Stimulated activated effector memory CD8-positive, alpha-beta T cell treated with anti-CD3 and anti-CD28 coated beads, Interleukin-12 subunit alpha, Interleukin-12 subunit beta, amount 100 ng/mL, for 72 hours (primary cell): ENCODE data around the gene ATAD1.
"Not testable (repeated sequence)": the region's sequence is repeated elsewhere in the genome, so short reads cannot be mapped to it uniquely, and the experiment has no call there.

ENCODE experiments used
- ATAC-seq: fragments of 150-1000 bp; cut with Tn5 transposase; 2 replicates; pipeline ENCODE4 v1.10.0; 2021
- DNase-seq, 2 donors: peaks; one replicate each; pipeline ENCODE4 v3.0.0; 2021 to 2022; ENCODE audit warnings: low spot score in 2 of 2
- H3K27ac Mint-ChIP-seq: one replicate; pipeline ENCODE4 v1.8.0; 2022; ENCODE audit warnings: mild to moderate bottlenecking, mixed read lengths
- H3K36me3 Mint-ChIP-seq: one replicate; pipeline ENCODE4 v1.8.0; 2022; ENCODE audit warnings: mild to moderate bottlenecking, mixed read lengths
- H3K4me1 Mint-ChIP-seq: one replicate; pipeline ENCODE4 v1.8.0; 2022; ENCODE audit warnings: mixed read lengths
- H3K4me3 Mint-ChIP-seq: one replicate; pipeline ENCODE4 v1.8.0; 2022; ENCODE audit warnings: mild to moderate bottlenecking, mixed read lengths
- H3K9me3 Mint-ChIP-seq: one replicate; pipeline ENCODE4 v1.8.0; 2022; ENCODE audit warnings: mixed read lengths

The ATAD1 gene

DNA sequence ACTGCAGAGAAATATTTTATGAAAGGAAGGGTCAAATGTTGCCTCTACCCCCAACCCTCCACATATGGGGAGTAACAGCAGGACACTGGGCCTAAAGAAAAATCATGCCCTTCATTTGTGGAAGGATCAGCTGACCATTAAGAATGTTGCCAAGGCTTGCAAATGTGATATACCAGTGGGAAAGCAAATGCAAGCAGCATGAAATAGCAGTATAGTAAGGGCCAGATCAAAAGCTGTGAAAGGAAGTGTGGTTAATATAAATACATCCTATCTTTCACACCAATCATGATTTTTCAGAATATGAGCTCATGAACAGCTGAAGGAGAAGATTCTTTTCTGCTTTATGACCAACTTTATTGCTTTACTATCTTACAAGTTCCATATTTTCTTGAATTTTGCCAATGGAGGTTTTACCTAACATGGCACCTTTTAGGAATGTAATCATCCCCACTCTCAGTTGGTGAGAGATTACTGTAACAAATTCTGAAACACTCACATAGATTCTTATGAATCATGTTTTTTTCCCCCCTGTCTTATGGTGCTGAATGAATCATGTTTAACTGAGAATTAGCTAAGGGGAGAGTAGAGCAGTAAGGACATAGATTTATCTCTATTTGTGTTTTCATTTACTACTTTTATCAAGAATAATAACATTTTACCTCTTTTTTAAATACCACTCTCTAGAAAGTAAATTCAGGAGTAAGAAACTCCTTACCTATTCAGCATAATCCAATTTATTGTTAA, 12.1 kb upstream of the ATAD1 start:
- H3K4me3 Mint-ChIP-seq: no peak overlapping the region
- H3K36me3 Mint-ChIP-seq: no peaks in the 10 kb centered on the region
- DNase-seq (no peak), ATAC-seq (peak; percentile 98)
- no peaks in the 10 kb centered on the region for H3K9me3 Mint-ChIP-seq
- H3K4me1 Mint-ChIP-seq: peaks cover 46% of the 10 kb centered on the region
- H3K27ac Mint-ChIP-seq: no peak overlapping the region

DNA sequence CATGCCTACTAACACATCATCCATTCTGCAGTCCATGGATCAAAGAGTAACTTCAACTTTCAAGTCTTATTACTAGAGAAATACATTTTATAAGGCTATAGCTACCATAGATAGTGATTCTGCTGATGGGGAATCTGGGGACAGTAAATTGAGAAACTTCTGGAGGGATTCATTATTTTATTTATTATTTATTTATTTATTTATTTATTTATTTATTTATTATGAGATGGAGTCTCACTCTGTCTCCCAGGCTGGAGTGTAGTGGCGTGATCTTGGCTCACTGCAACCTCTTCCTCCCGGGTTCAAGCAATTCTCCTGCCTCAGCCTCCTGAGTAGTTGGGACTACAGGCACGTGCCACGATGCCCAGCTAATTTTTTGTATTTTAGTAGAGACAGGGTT, 11.0 kb upstream of the ATAD1 start:
- H3K27ac Mint-ChIP-seq, DNase-seq, ATAC-seq, H3K4me3 Mint-ChIP-seq, H3K9me3 Mint-ChIP-seq, H3K36me3 Mint-ChIP-seq: not testable (repeated sequence)
- H3K4me1 Mint-ChIP-seq: peaks cover 46% of the 10 kb centered on the region

GRCh38 chr10:87827681-87828080, 9.7 kb upstream of the ATAD1 start:
- Mint-ChIP-seq H3K9me3 (no peaks in the 10 kb centered on the region), H3K36me3 (no peaks in the 10 kb centered on the region), H3K4me3 (no peak overlapping the region), H3K27ac (peak overlapping the region; percentile 17), H3K4me1 (peaks cover 46% of the 10 kb centered on the region)
- peak; percentile 59 for ATAC-seq
- no peak for DNase-seq

DNA sequence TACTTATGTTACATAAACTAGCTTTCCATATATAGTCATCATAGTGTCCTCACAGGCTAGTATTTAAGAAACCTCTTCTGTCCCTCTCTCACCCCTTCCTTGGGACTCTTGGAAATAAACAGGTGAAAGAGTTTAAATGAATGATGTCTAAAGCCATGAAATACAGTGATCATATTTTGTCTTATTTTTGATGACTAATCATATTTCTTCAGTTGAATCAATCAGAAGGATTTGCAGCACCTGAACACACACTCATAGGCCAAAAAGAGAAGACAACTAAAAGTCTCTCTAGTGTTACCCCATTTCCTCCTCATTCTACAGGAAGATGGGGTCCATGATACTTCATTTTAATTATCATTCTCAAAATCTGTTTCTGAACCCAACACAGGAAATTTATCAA, 8.6 kb upstream of the ATAD1 start:
- ATAC-seq (no peak), DNase-seq (no peak)
- no peak overlapping the region for H3K4me3 Mint-ChIP-seq
- H3K4me1 Mint-ChIP-seq: peaks cover 46% of the 10 kb centered on the region
- no peak overlapping the region for H3K27ac Mint-ChIP-seq
- no peaks in the 10 kb centered on the region for H3K9me3 Mint-ChIP-seq
- H3K36me3 Mint-ChIP-seq: no peaks in the 10 kb centered on the region

GRCh38 chr10:87819289-87819585, 1.2 kb upstream of the ATAD1 start:
- Mint-ChIP-seq H3K4me1 (peaks cover 25% of the 10 kb centered on the region), H3K36me3 (peaks cover 19% of the 10 kb centered on the region), H3K9me3 (no peaks in the 10 kb centered on the region), H3K4me3 (peak overlapping the region; percentile 95), H3K27ac (peak overlapping the region; percentile 96)
- DNase-seq (no peak), ATAC-seq (no peak)

GRCh38 chr10:87818505-87819288, 671 bp upstream of the ATAD1 start:
- peak overlapping the region; percentile 96 for H3K27ac Mint-ChIP-seq
- H3K36me3 Mint-ChIP-seq: peaks cover 24% of the 10 kb centered on the region
- peaks cover 25% of the 10 kb centered on the region for H3K4me1 Mint-ChIP-seq
- DNase-seq (no peak), ATAC-seq (peak; percentile 79)
- no peaks in the 10 kb centered on the region for H3K9me3 Mint-ChIP-seq
- H3K4me3 Mint-ChIP-seq: peak overlapping the region; percentile 95

DNA sequence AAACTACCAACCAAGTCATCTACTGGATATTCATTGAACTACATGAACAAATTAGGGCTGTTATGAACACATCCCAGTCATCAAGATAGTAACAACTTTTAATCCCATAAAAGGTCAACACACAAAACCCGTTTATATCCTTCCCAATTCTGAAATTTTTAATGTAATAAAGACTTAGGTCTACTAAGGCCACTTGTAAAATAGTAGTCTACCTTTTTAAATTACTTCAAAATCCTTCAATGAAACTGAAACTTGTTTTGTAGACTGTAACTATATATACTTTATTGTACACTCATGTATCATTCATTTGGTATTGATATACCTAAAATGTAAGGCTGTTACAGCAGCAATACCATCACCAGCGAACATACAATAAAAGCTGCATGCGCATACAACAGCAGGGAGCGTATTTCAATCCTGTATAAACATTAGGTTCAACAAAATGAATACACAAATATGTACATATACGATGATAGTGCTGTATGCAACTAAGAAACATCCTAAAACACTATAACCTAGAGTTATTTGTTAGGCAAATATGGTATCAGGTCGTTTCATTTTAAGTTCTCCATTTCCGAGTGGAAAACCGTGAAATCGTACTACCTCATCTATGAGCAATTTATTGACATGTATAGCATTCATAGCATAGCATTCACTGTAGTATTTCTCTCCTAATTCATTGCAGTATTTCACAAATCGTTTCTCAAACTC, 973 bp downstream of the ATAD1 start:
- peaks cover 25% of the 10 kb centered on the region for H3K4me1 Mint-ChIP-seq
- H3K4me3 Mint-ChIP-seq: peak overlapping the region; percentile 95
- peak overlapping the region; percentile 96 for H3K27ac Mint-ChIP-seq
- H3K9me3 Mint-ChIP-seq: no peaks in the 10 kb centered on the region
- peaks cover 41% of the 10 kb centered on the region for H3K36me3 Mint-ChIP-seq
- ATAC-seq: no peak
- no peak for DNase-seq

DNA sequence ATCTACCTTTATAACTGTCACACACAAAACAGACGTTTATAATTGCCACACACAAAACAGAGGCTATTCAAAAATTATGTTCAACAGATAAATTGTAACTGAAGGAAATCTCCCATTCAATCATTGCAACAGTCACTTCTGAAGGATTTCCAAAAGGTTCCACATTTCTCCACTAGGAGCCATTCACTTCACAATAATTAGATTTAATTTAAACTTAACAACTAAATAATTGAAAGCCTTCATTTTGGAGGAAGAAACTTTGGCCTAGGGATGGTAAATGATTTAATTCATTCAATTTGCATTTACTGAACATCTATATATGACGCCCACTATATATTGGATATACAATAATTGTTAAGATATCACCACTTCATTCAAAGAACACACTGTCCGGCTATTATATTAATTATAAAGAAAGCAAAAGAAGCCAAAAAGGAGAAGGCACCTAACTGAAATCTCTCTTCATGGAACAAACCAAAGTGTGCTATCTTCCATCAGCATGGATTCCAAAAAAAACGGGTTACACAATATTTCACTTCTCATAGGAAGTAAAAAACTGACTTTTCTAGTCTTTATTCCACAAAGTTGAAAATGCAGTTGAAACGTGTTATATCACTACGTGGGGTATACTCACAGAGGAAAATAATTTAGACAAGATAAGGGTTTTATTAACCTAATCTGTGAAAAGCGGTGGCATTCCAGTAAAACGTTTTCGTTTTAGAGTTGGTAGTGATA, 1.7 kb downstream of the ATAD1 start:
- peaks cover 25% of the 10 kb centered on the region for H3K4me1 Mint-ChIP-seq
- peak overlapping the region; percentile 96 for H3K27ac Mint-ChIP-seq
- no peaks in the 10 kb centered on the region for H3K9me3 Mint-ChIP-seq
- H3K36me3 Mint-ChIP-seq: peaks cover 48% of the 10 kb centered on the region
- DNase-seq: no peak
- no peak for ATAC-seq
- H3K4me3 Mint-ChIP-seq: peak overlapping the region; percentile 95

- H3K9me3 Mint-ChIP-seq: peaks cover 4% of the 10 kb centered on the region
- ATAC-seq: no peak
- H3K36me3 Mint-ChIP-seq: peaks cover 88% of the 10 kb centered on the region
- no peak for DNase-seq
- H3K4me3 Mint-ChIP-seq: no peak overlapping the region
- H3K4me1 Mint-ChIP-seq: peaks cover 33% of the 10 kb centered on the region
- no peak overlapping the region for H3K27ac Mint-ChIP-seq
Observed at GRCh38 chr10:87804939-87805569, 13.0 kb downstream of the ATAD1 start.

DNA sequence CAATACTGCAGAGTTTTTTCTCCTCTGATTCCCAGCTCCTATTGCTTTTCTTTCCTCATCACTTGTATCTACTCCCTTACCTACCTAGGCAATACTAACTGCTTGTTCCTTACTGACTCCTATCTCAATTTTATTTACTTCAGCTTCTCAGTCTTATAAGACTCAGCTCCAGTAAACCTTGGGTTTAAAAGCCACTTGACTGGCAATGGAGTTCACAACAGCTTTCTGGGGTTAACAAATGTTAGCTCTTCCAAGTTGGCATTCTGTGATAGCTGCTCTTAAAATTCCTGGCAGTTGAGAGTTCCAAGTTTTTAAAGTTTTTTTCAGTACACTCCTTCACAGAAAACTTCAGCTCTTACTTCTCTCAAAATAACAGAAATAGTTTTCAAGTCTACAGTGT, 14.2 kb downstream of the ATAD1 start:
- Mint-ChIP-seq H3K36me3 (peaks cover 88% of the 10 kb centered on the region), H3K4me1 (peaks cover 33% of the 10 kb centered on the region), H3K9me3 (peaks cover 4% of the 10 kb centered on the region), H3K27ac (no peak overlapping the region), H3K4me3 (no peak overlapping the region)
- no peak for ATAC-seq
- no peak for DNase-seq

GRCh38 chr10:87803328-87803727, 14.7 kb downstream of the ATAD1 start:
- peaks cover 37% of the 10 kb centered on the region for H3K4me1 Mint-ChIP-seq
- H3K27ac Mint-ChIP-seq: no peak overlapping the region
- H3K4me3 Mint-ChIP-seq: no peak overlapping the region
- peaks cover 86% of the 10 kb centered on the region for H3K36me3 Mint-ChIP-seq
- H3K9me3 Mint-ChIP-seq: peaks cover 4% of the 10 kb centered on the region
- DNase-seq (no peak), ATAC-seq (no peak)

GRCh38 chr10:87801813-87802435, 16.1 kb downstream of the ATAD1 start:
- not testable (repeated sequence) for H3K4me3 Mint-ChIP-seq, DNase-seq, H3K27ac Mint-ChIP-seq, H3K9me3 Mint-ChIP-seq, ATAC-seq
- Mint-ChIP-seq H3K4me1 (peaks cover 49% of the 10 kb centered on the region), H3K36me3 (peaks cover 79% of the 10 kb centered on the region)

GRCh38 chr10:87799860-87800259, 18.2 kb downstream of the ATAD1 start:
- peaks cover 69% of the 10 kb centered on the region for H3K36me3 Mint-ChIP-seq
- H3K4me1 Mint-ChIP-seq: peaks cover 34% of the 10 kb centered on the region
- H3K4me3 Mint-ChIP-seq: no peak overlapping the region
- DNase-seq (no peak), ATAC-seq (no peak)
- no peak overlapping the region for H3K27ac Mint-ChIP-seq
- peaks cover 4% of the 10 kb centered on the region for H3K9me3 Mint-ChIP-seq

DNA sequence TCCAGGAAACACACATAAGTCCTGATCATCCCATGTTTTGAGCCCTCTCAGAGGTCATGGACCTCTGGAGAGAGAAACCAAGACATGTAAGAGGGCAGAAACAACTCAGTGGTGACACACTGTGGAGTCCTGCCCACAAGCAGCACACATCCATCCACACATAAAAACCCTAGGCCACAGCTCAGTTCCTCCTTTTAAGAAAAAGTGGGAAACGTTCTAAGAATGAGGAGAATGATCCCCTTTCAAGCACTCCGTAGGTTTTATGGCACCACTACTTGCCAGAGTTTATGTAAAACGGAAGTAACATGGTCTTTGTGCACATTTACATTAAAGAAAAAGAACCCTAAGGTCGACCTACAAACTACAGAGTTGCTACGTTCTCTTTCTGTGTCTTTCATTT, 19.9 kb downstream of the ATAD1 start:
- H3K4me1 Mint-ChIP-seq: peaks cover 42% of the 10 kb centered on the region
- H3K36me3 Mint-ChIP-seq: peaks cover 51% of the 10 kb centered on the region
- H3K4me3 Mint-ChIP-seq: no peak overlapping the region
- no peak for ATAC-seq
- peak overlapping the region; percentile 26 for H3K27ac Mint-ChIP-seq
- DNase-seq: no peak
- peaks cover 4% of the 10 kb centered on the region for H3K9me3 Mint-ChIP-seq
